SKM-1 (cell line): ENCODE results near the gene NAB2.
"Not testable (repeated sequence)": the region's sequence is repeated elsewhere in the genome, so short reads cannot be mapped to it uniquely, and the experiment has no call there.

Experiments
- DNase-seq: peaks from one replicate; lab custom pipeline; 2025; ENCODE audit not compliant: unreplicated experiment; lab: John Stamatoyannopoulos, UW

The NAB2 gene

GRCh38 chr12:57063991-57064685, 24.8 kb upstream of the NAB2 start:
- DNase-seq, result no peak

GRCh38 chr12:57066245-57066644, 22.7 kb upstream of the NAB2 start:
- DNase-seq, result no peak

GRCh38 chr12:57069523-57069922, 19.4 kb upstream of the NAB2 start:
- peak; percentile 72 for DNase-seq

GRCh38 chr12:57072661-57073060, 16.3 kb upstream of the NAB2 start:
- DNase-seq, result no peak

- DNase-seq, result not testable (repeated sequence)
Observed at GRCh38 chr12:57073566-57074450, 15.1 kb upstream of the NAB2 start.

- DNase-seq, result peak; percentile 92
Observed at GRCh38 chr12:57078519-57079404, 10.2 kb upstream of the NAB2 start, which contains the start of gene NEMP1. NEMP1 (minus strand) TSS chr12:57078791; CDS start chr12:57078745, 46 bp downstream.

GRCh38 chr12:57079821-57080220, 9.1 kb upstream of the NAB2 start:
- DNase-seq, result no peak

- DNase-seq, result no peak
Observed at GRCh38 chr12:57080855-57081254, 8.1 kb upstream of the NAB2 start.

- no peak for DNase-seq
Observed at GRCh38 chr12:57085999-57086492, 2.9 kb upstream of the NAB2 start.

GRCh38 chr12:57086493-57087009, 2.4 kb upstream of the NAB2 start:
- no peak for DNase-seq

GRCh38 chr12:57087010-57087690, 1.8 kb upstream of the NAB2 start:
- DNase-seq, result no peak

- DNase-seq, result no peak
Observed at GRCh38 chr12:57087691-57088353, 1.1 kb upstream of the NAB2 start.

GRCh38 chr12:57089271-57090245, 644 bp downstream of the NAB2 start:
- no peak for DNase-seq

- DNase-seq, result no peak
Observed at GRCh38 chr12:57090490-57090889, 1.6 kb downstream of the NAB2 start.

GRCh38 chr12:57090924-57091637, 2.2 kb downstream of the NAB2 start:
- no peak for DNase-seq

GRCh38 chr12:57091638-57092528, 3.0 kb downstream of the NAB2 start:
- DNase-seq, result no peak

GRCh38 chr12:57092529-57092862, 3.6 kb downstream of the NAB2 start:
- DNase-seq, result no peak
